Measurements from ENCODE around the gene CAMKMT. TPM values are rescaled to one million over a fixed set of nuclear protein-coding genes. Genes with fewer than 3 reads are reported as not detected.

Gene CAMKMT
- total RNA-seq, 3 donors from 2014 or later: 6.4 to 11.8 (median 10.5) TPM

DNA sequence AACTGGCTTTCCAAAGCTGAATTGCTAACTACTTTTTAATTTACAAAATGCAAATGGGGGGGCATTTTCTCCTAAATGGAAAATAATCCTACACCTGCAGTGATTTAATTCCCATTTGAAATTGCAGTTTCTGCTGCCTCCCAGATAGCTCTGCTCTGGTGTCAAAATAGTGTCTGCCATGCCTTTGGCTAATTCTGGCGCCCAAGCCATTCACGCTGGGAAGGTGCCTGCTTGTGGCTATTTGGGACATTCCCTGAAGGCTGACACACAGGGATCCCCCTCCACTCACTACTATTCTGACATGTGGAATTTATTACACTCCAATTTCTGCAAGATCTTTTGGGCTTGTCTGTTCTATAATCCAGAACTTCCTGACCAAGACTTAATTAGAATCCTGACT, 451.4 kb downstream of the CAMKMT start:
- intact Hi-C loops (cut with DNase I; ENCODE audit: low total_unique reads): no loop called here
- DNase-seq (ENCODE audit: low spot score in 2 of 2): no peak
- Histone ChIP-seq H3K27me3 (peaks cover 0 to 27% of the 10 kb centered on the region in 2 donors), H3K36me3 (no peaks in the 10 kb centered on the region), H3K4me3 (no peak overlapping the region), H3K27ac (no peak overlapping the region), H3K9me3 (no peaks in the 10 kb centered on the region), H3K4me1 (no peaks in the 10 kb centered on the region)
- TF ChIP-seq POLR2A (IDR thresholded peaks at IDR 0.05): no peak
- TF ChIP-seq, protein P1, sequence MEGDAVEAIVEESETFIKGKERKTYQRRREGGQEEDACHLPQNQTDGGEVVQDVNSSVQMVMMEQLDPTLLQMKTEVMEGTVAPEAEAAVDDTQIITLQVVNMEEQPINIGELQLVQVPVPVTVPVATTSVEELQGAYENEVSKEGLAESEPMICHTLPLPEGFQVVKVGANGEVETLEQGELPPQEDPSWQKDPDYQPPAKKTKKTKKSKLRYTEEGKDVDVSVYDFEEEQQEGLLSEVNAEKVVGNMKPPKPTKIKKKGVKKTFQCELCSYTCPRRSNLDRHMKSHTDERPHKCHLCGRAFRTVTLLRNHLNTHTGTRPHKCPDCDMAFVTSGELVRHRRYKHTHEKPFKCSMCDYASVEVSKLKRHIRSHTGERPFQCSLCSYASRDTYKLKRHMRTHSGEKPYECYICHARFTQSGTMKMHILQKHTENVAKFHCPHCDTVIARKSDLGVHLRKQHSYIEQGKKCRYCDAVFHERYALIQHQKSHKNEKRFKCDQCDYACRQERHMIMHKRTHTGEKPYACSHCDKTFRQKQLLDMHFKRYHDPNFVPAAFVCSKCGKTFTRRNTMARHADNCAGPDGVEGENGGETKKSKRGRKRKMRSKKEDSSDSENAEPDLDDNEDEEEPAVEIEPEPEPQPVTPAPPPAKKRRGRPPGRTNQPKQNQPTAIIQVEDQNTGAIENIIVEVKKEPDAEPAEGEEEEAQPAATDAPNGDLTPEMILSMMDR (IDR thresholded peaks at IDR 0.05): no peak
- no peak for TF ChIP-seq POLR2AphosphoS5 (IDR thresholded peaks at IDR 0.05)

- no peak overlapping the region for H3K4me3 ChIP-seq
- no peaks in the 10 kb centered on the region for H3K4me1 ChIP-seq
- H3K27me3 ChIP-seq: peaks cover 0 to 22% of the 10 kb centered on the region in 2 donors
- intact Hi-C loops (cut with DNase I; ENCODE audit: low total_unique reads): no loop called here
- H3K36me3 ChIP-seq: no peaks in the 10 kb centered on the region
- TF ChIP-seq, protein P1 (IDR thresholded peaks at IDR 0.05): no peak
- no peak for TF ChIP-seq POLR2A (IDR thresholded peaks at IDR 0.05)
- TF ChIP-seq POLR2AphosphoS5 (IDR thresholded peaks at IDR 0.05): no peak
- no peak for DNase-seq (ENCODE audit: low spot score in 2 of 2)
- no peaks in the 10 kb centered on the region for H3K9me3 ChIP-seq
- H3K27ac ChIP-seq: no peak overlapping the region
Measured at GRCh38 chr2:44813658-44814057, 451.9 kb downstream of the CAMKMT start.

- intact Hi-C loops (cut with DNase I; ENCODE audit: low total_unique reads): no loop called here
- H3K27ac ChIP-seq: no peak overlapping the region
Measured at GRCh38 chr2:44817256-44817655, 455.5 kb downstream of the CAMKMT start.

DNA sequence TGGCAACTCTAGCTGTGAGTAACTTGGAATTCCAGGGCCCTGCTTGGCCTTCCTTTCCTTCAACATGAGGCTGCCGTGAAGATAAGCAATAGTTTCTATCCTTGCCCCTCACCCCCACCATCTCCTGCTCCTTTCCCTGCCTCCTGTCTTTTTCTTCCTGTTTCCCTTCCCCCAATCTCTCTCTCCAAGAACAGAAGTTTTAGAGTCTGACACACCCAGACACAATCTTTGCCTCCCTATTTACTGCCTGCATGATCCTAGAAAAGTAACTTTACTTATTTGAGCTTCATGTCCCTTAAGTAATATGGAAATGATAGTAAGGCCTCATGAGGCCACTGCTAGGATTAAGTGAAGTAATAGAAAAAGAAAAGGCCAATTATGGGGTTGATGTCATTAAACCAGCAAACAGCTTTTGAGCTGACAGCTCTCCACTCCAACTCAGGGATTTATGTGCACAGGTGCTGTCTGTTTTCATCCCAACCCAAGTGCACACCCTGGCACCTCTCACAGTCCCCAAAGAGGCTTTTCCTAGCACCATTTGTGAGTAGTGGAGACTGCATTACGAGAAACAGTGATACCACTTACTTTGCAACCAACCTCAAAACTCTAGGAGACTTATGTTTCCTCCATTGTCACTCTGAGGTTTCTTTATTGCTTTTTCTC, 456.1 kb downstream of the CAMKMT start:
- TF ChIP-seq POLR2AphosphoS5 (IDR thresholded peaks at IDR 0.05) (no peak), POLR2A (IDR thresholded peaks at IDR 0.05) (no peak)
- intact Hi-C loops (cut with DNase I; ENCODE audit: low total_unique reads): no loop called here
- no peaks in the 10 kb centered on the region for H3K36me3 ChIP-seq
- H3K4me3 ChIP-seq: no peak overlapping the region
- no peaks in the 10 kb centered on the region for H3K27me3 ChIP-seq
- no peaks in the 10 kb centered on the region for H3K9me3 ChIP-seq
- H3K4me1 ChIP-seq: no peaks in the 10 kb centered on the region
- DNase-seq (ENCODE audit: low spot score in 2 of 2): no peak
- no peak overlapping the region for H3K27ac ChIP-seq

More at GRCh38 chr2:44817256-44817655, 455.5 kb downstream of the CAMKMT start:
- TF ChIP-seq POLR2A (IDR thresholded peaks at IDR 0.05) (no peak), POLR2AphosphoS5 (IDR thresholded peaks at IDR 0.05) (no peak)
- TF ChIP-seq, protein P1 (IDR thresholded peaks at IDR 0.05): no peak
- no peaks in the 10 kb centered on the region for H3K4me1 ChIP-seq
- H3K27me3 ChIP-seq: peaks cover 0 to 5% of the 10 kb centered on the region in 2 donors
- H3K4me3 ChIP-seq: no peak overlapping the region
- no peak for DNase-seq (ENCODE audit: low spot score in 2 of 2)
- H3K9me3 ChIP-seq: no peaks in the 10 kb centered on the region
- no peaks in the 10 kb centered on the region for H3K36me3 ChIP-seq

GRCh38 chr2:44819061-44819460, 457.3 kb downstream of the CAMKMT start:
- H3K9me3 ChIP-seq: no peaks in the 10 kb centered on the region
- H3K4me3 ChIP-seq: no peak overlapping the region
- no peaks in the 10 kb centered on the region for H3K4me1 ChIP-seq
- H3K27me3 ChIP-seq: no peaks in the 10 kb centered on the region
- no peak for DNase-seq (ENCODE audit: low spot score in 2 of 2)
- H3K27ac ChIP-seq: no peak overlapping the region
- intact Hi-C loops (cut with DNase I; ENCODE audit: low total_unique reads): no loop called here
- TF ChIP-seq, protein P1 (IDR thresholded peaks at IDR 0.05): no peak
- TF ChIP-seq POLR2AphosphoS5 (IDR thresholded peaks at IDR 0.05) (no peak), POLR2A (IDR thresholded peaks at IDR 0.05) (no peak)
- no peaks in the 10 kb centered on the region for H3K36me3 ChIP-seq
